ENCODE data around the gene INIP.

Gene INIP

DNA sequence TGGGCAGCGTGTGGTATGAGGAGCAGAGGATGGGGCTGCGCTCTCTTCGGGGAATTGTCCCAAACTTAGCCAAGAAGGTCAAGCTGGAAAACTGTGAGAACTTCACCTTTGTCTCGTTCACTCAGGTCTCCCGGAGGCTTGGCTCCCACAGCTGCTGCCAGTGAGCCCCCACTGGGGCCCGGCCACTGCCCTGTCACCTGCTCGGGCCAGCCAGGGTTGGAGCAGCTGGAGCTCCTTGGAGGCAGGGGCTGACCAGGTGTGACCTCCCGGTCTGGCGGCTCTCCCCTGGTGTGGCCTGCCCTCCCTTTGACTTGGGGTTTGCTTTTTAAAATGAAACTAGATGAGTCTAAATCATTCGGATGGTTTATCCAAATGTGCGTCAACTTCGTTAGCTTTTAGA, 58.0 kb downstream of the INIP start:
- no peaks in the 10 kb centered on the region for H3K4me1 ChIP-seq (ENCODE audit: low read depth, poor library complexity, severe bottlenecking)
- H2AFZ ChIP-seq (ENCODE audit: low read depth) = no peak overlapping the region
- no peaks in the 10 kb centered on the region for H4K20me1 ChIP-seq (ENCODE audit: insufficient read depth)
- no peaks in the 10 kb centered on the region for H3K27me3 ChIP-seq (ENCODE audit: insufficient read depth, low read depth)
- H3K9ac ChIP-seq = no peak overlapping the region
- TF ChIP-seq, protein P1, sequence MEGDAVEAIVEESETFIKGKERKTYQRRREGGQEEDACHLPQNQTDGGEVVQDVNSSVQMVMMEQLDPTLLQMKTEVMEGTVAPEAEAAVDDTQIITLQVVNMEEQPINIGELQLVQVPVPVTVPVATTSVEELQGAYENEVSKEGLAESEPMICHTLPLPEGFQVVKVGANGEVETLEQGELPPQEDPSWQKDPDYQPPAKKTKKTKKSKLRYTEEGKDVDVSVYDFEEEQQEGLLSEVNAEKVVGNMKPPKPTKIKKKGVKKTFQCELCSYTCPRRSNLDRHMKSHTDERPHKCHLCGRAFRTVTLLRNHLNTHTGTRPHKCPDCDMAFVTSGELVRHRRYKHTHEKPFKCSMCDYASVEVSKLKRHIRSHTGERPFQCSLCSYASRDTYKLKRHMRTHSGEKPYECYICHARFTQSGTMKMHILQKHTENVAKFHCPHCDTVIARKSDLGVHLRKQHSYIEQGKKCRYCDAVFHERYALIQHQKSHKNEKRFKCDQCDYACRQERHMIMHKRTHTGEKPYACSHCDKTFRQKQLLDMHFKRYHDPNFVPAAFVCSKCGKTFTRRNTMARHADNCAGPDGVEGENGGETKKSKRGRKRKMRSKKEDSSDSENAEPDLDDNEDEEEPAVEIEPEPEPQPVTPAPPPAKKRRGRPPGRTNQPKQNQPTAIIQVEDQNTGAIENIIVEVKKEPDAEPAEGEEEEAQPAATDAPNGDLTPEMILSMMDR (conservative IDR thresholded peaks at IDR 0.05; ENCODE audit: low read depth, low read length) = no peak
- H3K27ac ChIP-seq = no peak overlapping the region
- H3K36me3 ChIP-seq (ENCODE audit: insufficient read depth) = no peaks in the 10 kb centered on the region
- no peak overlapping the region for H3K4me3 ChIP-seq (IDR thresholded peaks at IDR 0.05; ENCODE audit: insufficient read depth, low read depth, low read length)
- H3K79me2 ChIP-seq (ENCODE audit: insufficient read depth, low read depth) = no peaks in the 10 kb centered on the region
- no peak overlapping the region for H3K4me2 ChIP-seq

- no peak overlapping the region for H2AFZ ChIP-seq (ENCODE audit: low read depth)
- H3K4me2 ChIP-seq = no peak overlapping the region
- H3K27ac ChIP-seq = no peak overlapping the region
These were observed 62.2 kb downstream of the INIP start for GRCh38 chr9:112655668-112656067.

DNA sequence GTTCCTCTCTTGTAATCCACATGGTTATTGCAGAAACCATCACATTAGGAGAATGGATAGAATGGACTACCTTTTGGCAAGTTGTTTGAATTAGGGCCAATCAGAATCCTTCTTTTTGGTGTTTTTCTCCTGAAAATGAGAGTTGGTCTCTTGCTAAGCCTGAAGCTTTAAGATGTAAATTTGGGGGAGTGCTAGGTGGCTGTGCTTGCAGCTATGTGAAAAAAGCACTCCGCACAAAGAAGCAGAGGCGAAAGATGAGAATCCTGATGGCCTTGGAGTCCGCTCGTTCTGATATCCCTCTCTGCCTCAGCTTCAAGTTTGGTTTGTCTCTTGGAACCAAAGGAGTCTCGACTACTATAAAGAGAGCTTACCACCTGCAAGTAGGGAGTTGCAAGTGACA, 63.6 kb downstream of the INIP start:
- no peak overlapping the region for H3K27ac ChIP-seq
- no peaks in the 10 kb centered on the region for H3K36me3 ChIP-seq (ENCODE audit: insufficient read depth)
- no peak overlapping the region for H2AFZ ChIP-seq (ENCODE audit: low read depth)
- H3K79me2 ChIP-seq (ENCODE audit: insufficient read depth, low read depth) = no peaks in the 10 kb centered on the region
- H3K27me3 ChIP-seq (ENCODE audit: insufficient read depth, low read depth) = no peaks in the 10 kb centered on the region
- TF ChIP-seq, protein P1 (conservative IDR thresholded peaks at IDR 0.05; ENCODE audit: low read depth, low read length) = no peak
- H3K9ac ChIP-seq = no peak overlapping the region
- no peaks in the 10 kb centered on the region for H3K4me1 ChIP-seq (ENCODE audit: low read depth, poor library complexity, severe bottlenecking)
- H4K20me1 ChIP-seq (ENCODE audit: insufficient read depth) = no peaks in the 10 kb centered on the region
- H3K4me3 ChIP-seq (IDR thresholded peaks at IDR 0.05; ENCODE audit: insufficient read depth, low read depth, low read length) = no peak overlapping the region
- no peak overlapping the region for H3K4me2 ChIP-seq

More at GRCh38 chr9:112655668-112656067, 62.2 kb downstream of the INIP start:
- no peaks in the 10 kb centered on the region for H3K79me2 ChIP-seq (ENCODE audit: insufficient read depth, low read depth)
- no peaks in the 10 kb centered on the region for H3K36me3 ChIP-seq (ENCODE audit: insufficient read depth)
- no peak overlapping the region for H3K9ac ChIP-seq
- no peaks in the 10 kb centered on the region for H4K20me1 ChIP-seq (ENCODE audit: insufficient read depth)
- H3K27me3 ChIP-seq (ENCODE audit: insufficient read depth, low read depth) = no peaks in the 10 kb centered on the region
- H3K4me1 ChIP-seq (ENCODE audit: low read depth, poor library complexity, severe bottlenecking) = no peaks in the 10 kb centered on the region
- TF ChIP-seq, protein P1 (conservative IDR thresholded peaks at IDR 0.05; ENCODE audit: low read depth, low read length) = no peak
- H3K4me3 ChIP-seq (IDR thresholded peaks at IDR 0.05; ENCODE audit: insufficient read depth, low read depth, low read length) = no peak overlapping the region

- Histone ChIP-seq H3K36me3 (ENCODE audit: insufficient read depth) (no peaks in the 10 kb centered on the region; the same call in 1 of the 2 replicates), H3K4me2 (no peak overlapping the region), H3K27ac (no peak overlapping the region), H3K4me1 (ENCODE audit: low read depth, poor library complexity, severe bottlenecking) (no peaks in the 10 kb centered on the region), H3K9ac (no peak overlapping the region), H3K79me2 (ENCODE audit: insufficient read depth, low read depth) (no peaks in the 10 kb centered on the region), H2AFZ (ENCODE audit: low read depth) (no peak overlapping the region), H4K20me1 (ENCODE audit: insufficient read depth) (no peaks in the 10 kb centered on the region), H3K4me3 (IDR thresholded peaks at IDR 0.05; ENCODE audit: insufficient read depth, low read depth, low read length) (no peak overlapping the region), H3K27me3 (ENCODE audit: insufficient read depth, low read depth) (no peaks in the 10 kb centered on the region)
- TF ChIP-seq, protein P1 (conservative IDR thresholded peaks at IDR 0.05; ENCODE audit: low read depth, low read length) = no peak
These were observed 69.3 kb downstream of the INIP start for GRCh38 chr9:112648624-112649023.
